Brain microvascular endothelial cell (primary cell): ENCODE data around the gene NUDT9.
"Not testable (repeated sequence)": the region's sequence is repeated elsewhere in the genome, so short reads cannot be mapped to it uniquely, and the experiment has no call there.

ENCODE experiments used
- DNase-seq: peaks from one replicate; pipeline ENCODE4 v3.0.0-alpha.2; 2020
- H3K27ac ChIP-seq: fragments of 250-450 bp; sonication (Bioruptor Pico); 2 replicates; pipeline ENCODE4 v1.5.1; 2020; ENCODE audit warnings: mild to moderate bottlenecking, moderate library complexity
- H3K27me3 ChIP-seq: fragments of 250-450 bp; sonication (Bioruptor Pico); replicated peaks from 2 replicates; pipeline ENCODE4 v1.5.1; 2020; ENCODE audit warnings: mild to moderate bottlenecking
- H3K36me3 ChIP-seq: fragments of 250-450 bp; sonication (Bioruptor Pico); replicated peaks from 2 replicates; pipeline ENCODE4 v1.5.1; 2020; ENCODE audit warnings: mild to moderate bottlenecking
- H3K4me3 ChIP-seq: 2 replicates; pipeline ENCODE4 v1.5.1; 2011; ENCODE audit warnings: low read depth, mild to moderate bottlenecking, control low read depth, low read length, moderate library complexity
- in situ Hi-C: cut with HindIII; loops from 2 replicates; pipeline ENCODE4 v1.10.0; 2017; ENCODE audit warnings: low sequenced_read_pairs, low pct_ligation_motif_present
- TF ChIP-seq, protein P1 (sequence below): IDR thresholded peaks from 2 replicates; pipeline ENCODE4 v1.5.1; 2011; ENCODE audit warnings: low read depth, mild to moderate bottlenecking, moderate library complexity, low read length, control low read depth, inconsistent platforms; ENCODE audit errors: missing control alignments

NUDT9 gene

DNA sequence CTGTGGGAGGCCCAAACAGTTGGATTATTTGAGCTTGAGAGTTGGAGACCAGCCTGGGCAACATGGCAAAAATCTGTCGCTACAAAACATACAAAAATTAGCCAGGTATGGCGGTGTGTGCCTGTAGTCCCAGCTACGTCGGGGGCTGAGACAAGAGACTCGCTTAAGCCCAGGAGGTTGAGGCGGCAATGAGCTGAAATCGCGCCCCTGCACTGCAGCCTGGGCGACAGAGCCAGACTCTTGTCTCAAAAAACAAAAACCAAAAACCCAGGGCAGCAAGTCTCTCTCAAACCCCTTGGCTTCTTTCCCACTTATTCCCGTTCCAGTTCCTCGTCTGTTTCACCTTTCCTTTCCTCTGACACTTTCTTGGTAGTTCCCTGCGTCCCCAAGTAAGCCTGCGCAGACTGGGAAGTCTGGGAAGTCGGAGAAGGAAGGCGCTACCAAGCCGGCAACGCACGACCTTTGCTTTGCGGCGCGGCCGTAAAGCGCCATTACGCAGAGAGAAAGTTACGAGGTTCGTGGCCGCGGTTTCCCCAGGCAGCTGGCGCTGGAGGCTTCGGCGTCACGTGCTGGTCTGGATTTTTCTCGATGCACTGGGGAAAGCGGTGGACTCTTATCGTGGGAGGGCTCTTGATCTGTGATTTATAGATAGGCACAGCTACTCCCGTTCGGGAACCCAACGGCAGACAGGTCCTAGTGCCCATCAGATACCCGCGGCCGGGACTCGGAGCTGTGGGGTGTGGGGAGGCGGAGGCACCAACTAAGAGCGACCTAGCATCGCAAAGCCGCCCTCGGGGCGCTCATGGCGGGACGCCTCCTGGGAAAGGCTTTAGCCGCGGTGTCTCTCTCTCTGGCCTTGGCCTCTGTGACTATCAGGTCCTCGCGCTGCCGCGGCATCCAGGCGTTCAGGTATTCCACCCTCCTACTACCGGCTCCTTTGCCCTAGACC is at the start of gene NUDT9:
TSS of gene NUDT9 (plus strand) at position 470 of the 949 bp plus-strand sequence. CDS start at position 803, 333 bp downstream.
- in situ Hi-C loops: no loop called here
- TF ChIP-seq, protein P1, sequence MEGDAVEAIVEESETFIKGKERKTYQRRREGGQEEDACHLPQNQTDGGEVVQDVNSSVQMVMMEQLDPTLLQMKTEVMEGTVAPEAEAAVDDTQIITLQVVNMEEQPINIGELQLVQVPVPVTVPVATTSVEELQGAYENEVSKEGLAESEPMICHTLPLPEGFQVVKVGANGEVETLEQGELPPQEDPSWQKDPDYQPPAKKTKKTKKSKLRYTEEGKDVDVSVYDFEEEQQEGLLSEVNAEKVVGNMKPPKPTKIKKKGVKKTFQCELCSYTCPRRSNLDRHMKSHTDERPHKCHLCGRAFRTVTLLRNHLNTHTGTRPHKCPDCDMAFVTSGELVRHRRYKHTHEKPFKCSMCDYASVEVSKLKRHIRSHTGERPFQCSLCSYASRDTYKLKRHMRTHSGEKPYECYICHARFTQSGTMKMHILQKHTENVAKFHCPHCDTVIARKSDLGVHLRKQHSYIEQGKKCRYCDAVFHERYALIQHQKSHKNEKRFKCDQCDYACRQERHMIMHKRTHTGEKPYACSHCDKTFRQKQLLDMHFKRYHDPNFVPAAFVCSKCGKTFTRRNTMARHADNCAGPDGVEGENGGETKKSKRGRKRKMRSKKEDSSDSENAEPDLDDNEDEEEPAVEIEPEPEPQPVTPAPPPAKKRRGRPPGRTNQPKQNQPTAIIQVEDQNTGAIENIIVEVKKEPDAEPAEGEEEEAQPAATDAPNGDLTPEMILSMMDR: no peak
- Histone ChIP-seq H3K36me3 (no peaks in the 10 kb centered on the region), H3K4me3 (peak within 1 kb of the TSS; percentile 76), H3K27me3 (no peaks in the 10 kb centered on the region), H3K27ac (peak within 1 kb of the TSS; percentile 86)
- peak; percentile 98 for DNase-seq

GRCh38 chr4:87375719-87376291 is 46.6 kb upstream of the NUDT9 start:
- no peak overlapping the region for H3K4me3 ChIP-seq
- in situ Hi-C loops: no loop called here
- no peak overlapping the region for H3K27ac ChIP-seq
- peak; percentile 42 for DNase-seq
- H3K36me3 ChIP-seq: no peaks in the 10 kb centered on the region
- TF ChIP-seq, protein P1: peak; percentile 74
- no peaks in the 10 kb centered on the region for H3K27me3 ChIP-seq

- Histone ChIP-seq H3K36me3 (peaks cover 3% of the 10 kb centered on the region), H3K27ac (no peak overlapping the region), H3K27me3 (no peaks in the 10 kb centered on the region), H3K4me3 (no peak overlapping the region)
- no peak for DNase-seq
- in situ Hi-C loops: no loop called here
- TF ChIP-seq, protein P1: no peak
These were observed 44.6 kb upstream of the NUDT9 start for GRCh38 chr4:87377816-87378215.

GRCh38 chr4:87382116-87382515 is 40.3 kb upstream of the NUDT9 start:
- no peaks in the 10 kb centered on the region for H3K27me3 ChIP-seq
- no peak overlapping the region for H3K4me3 ChIP-seq
- in situ Hi-C loops: no loop called here
- DNase-seq: no peak
- peaks cover 3% of the 10 kb centered on the region for H3K36me3 ChIP-seq
- TF ChIP-seq, protein P1: no peak
- H3K27ac ChIP-seq: no peak overlapping the region

- peaks cover 3% of the 10 kb centered on the region for H3K36me3 ChIP-seq
- TF ChIP-seq, protein P1: no peak
- DNase-seq: no peak
- in situ Hi-C loops: no loop called here
- no peaks in the 10 kb centered on the region for H3K27me3 ChIP-seq
- no peak overlapping the region for H3K27ac ChIP-seq
- no peak overlapping the region for H3K4me3 ChIP-seq
These were observed 39.4 kb upstream of the NUDT9 start for GRCh38 chr4:87382931-87383330.

- H3K4me3 ChIP-seq, H3K27ac ChIP-seq, H3K27me3 ChIP-seq, H3K36me3 ChIP-seq, DNase-seq, in situ Hi-C loops: not testable (repeated sequence)
These were observed 37.8 kb upstream of the NUDT9 start for GRCh38 chr4:87384466-87385132.
